ENCODE measurements around the gene RABEP2.
"Not testable (repeated sequence)": the region's sequence is repeated elsewhere in the genome, so short reads cannot be mapped to it uniquely, and the experiment has no call there.

RABEP2 gene

GRCh38 chr16:28901862-28902261, 23.2 kb downstream of the RABEP2 start:
- DNase-seq = no peak

- no peak for DNase-seq
Measured at GRCh38 chr16:28900601-28901000, 24.4 kb downstream of the RABEP2 start.

GRCh38 chr16:28899882-28900590, 25.0 kb downstream of the RABEP2 start:
- DNase-seq = no peak

- no peak for DNase-seq
Measured at GRCh38 chr16:28898942-28899341, 26.1 kb downstream of the RABEP2 start.

GRCh38 chr16:28898266-28898665, 26.8 kb downstream of the RABEP2 start:
- DNase-seq = no peak

GRCh38 chr16:28897826-28898225, 27.2 kb downstream of the RABEP2 start:
- DNase-seq = no peak

- no peak for DNase-seq
Measured at GRCh38 chr16:28895609-28896008, 29.4 kb downstream of the RABEP2 start.

GRCh38 chr16:28893291-28893690, 31.7 kb downstream of the RABEP2 start:
- no peak for DNase-seq

- DNase-seq = no peak
Measured at GRCh38 chr16:28891964-28892890, 32.8 kb downstream of the RABEP2 start.

GRCh38 chr16:28890355-28890754, 34.7 kb downstream of the RABEP2 start:
- not testable (repeated sequence) for DNase-seq

GRCh38 chr16:28886945-28887344, 38.1 kb downstream of the RABEP2 start:
- no peak for DNase-seq

- DNase-seq = no peak
Measured at GRCh38 chr16:28884045-28884444, 41.0 kb downstream of the RABEP2 start.

GRCh38 chr16:28883221-28883996, 41.6 kb downstream of the RABEP2 start:
- no peak for DNase-seq

GRCh38 chr16:28882551-28883160, 42.4 kb downstream of the RABEP2 start:
- no peak for DNase-seq

- DNase-seq = not testable (repeated sequence)
Measured at GRCh38 chr16:28881565-28881964, 43.5 kb downstream of the RABEP2 start.

GRCh38 chr16:28880955-28881354, 44.1 kb downstream of the RABEP2 start:
- DNase-seq = no peak

GRCh38 chr16:28880589-28880915, 44.5 kb downstream of the RABEP2 start:
- no peak for DNase-seq

- peak; percentile 82 to 90 for DNase-seq
Measured at GRCh38 chr16:28879841-28880588, 45.0 kb downstream of the RABEP2 start.

GRCh38 chr16:28879261-28879840, 45.7 kb downstream of the RABEP2 start:
- DNase-seq = no peak

GRCh38 chr16:28878083-28878926, 46.7 kb downstream of the RABEP2 start, which contains the start of gene ATP2A1:
ATP2A1 (plus strand) TSS chr16:28878488; CDS start chr16:28878672, 184 bp downstream.
- DNase-seq = no peak

GRCh38 chr16:28877655-28878000, 47.4 kb downstream of the RABEP2 start:
- no peak for DNase-seq
